ENCODE data around the gene STIMATE. TPM values are rescaled to one million over a fixed set of nuclear protein-coding genes. Genes with fewer than 3 reads are reported as not detected.

STIMATE gene
- total and polyA plus RNA-seq, 3 donors from 2014 or later = 16.7 to 42.9 (median 33.2) TPM

DNA sequence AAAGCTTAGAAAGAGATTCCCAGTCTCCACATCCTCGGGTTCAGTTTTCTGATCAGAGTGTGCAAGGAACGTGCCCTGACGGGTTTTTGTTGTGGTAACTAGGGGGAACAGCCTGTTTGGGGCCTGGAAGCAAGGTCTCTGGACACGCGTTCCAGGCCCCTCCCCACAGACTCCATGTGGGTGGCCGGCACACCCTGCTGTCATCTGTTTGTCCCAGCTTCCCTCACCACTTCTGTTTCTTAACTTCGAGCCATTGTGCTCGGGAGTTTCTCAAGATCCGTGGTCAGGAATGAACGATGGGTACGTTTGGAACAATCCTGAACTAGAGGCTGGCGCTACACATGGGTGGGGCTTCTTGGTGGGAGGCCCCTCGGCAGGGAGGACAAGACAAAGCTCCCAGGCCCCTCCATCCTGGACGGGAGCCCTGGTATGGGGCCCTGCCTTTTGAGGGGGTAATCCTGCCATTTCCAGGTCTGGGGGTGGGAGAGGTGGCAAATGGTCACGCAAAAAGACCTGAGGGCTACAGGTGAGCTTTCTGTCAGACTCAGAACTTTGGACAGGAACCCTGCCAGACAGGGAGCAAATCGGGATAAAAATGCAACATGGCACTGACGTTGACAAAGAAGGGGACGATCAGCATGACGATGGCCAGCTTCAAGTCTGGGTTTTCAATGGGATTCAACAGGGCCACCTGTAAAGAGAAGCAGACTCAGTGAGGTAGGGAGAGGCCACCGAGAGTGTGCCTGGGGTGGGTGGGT, 54.1 kb downstream of the STIMATE start:
- peaks cover 11% of the 10 kb centered on the region for H3K4me1 ChIP-seq
- no peak for DNase-seq

DNA sequence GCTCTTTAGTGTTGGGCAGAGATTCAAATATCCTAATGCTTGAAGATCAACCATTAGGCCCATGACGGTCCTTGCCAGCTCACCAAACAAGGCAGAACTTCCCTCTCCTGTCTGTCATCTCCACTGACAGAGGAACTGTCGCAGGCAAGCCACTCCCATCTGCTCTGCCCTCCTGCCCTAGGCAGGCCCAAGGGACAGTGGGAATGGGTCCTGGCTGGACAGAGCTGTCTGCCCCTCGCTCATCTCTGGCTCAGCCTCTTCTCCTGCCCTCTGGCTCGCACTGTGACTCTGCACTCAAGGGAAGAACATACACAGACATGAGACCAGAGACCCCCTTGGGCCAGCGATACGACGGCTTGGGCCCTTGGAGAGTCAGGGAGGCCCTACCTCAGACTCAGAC, 54.9 kb downstream of the STIMATE start:
- 74 to 91% methylated on average over 6 to 7 of the region's 7 CpGs for WGBS, 2 donors
- TF ChIP-seq, protein P1, sequence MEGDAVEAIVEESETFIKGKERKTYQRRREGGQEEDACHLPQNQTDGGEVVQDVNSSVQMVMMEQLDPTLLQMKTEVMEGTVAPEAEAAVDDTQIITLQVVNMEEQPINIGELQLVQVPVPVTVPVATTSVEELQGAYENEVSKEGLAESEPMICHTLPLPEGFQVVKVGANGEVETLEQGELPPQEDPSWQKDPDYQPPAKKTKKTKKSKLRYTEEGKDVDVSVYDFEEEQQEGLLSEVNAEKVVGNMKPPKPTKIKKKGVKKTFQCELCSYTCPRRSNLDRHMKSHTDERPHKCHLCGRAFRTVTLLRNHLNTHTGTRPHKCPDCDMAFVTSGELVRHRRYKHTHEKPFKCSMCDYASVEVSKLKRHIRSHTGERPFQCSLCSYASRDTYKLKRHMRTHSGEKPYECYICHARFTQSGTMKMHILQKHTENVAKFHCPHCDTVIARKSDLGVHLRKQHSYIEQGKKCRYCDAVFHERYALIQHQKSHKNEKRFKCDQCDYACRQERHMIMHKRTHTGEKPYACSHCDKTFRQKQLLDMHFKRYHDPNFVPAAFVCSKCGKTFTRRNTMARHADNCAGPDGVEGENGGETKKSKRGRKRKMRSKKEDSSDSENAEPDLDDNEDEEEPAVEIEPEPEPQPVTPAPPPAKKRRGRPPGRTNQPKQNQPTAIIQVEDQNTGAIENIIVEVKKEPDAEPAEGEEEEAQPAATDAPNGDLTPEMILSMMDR (IDR thresholded peaks at IDR 0.05) = no peak
- no peak for TF ChIP-seq POLR2A (IDR thresholded peaks at IDR 0.05)
- no peak overlapping the region for H3K4me3 ChIP-seq
- DNase-seq = no peak
- H3K4me1 ChIP-seq = peaks cover 11% of the 10 kb centered on the region
- no peak overlapping the region for H3K27ac ChIP-seq
- no peaks in the 10 kb centered on the region for H3K27me3 ChIP-seq
- intact Hi-C loops (cut with DNase I; ENCODE audit: low total_unique reads) = no loop called here
- no peaks in the 10 kb centered on the region for H3K9me3 ChIP-seq
- H3K36me3 ChIP-seq (ENCODE audit: low read depth, missing control alignments) = no peaks in the 10 kb centered on the region

More for the DNA sequence above, 54.1 kb downstream of the STIMATE start:
- Histone ChIP-seq H3K9me3 (no peaks in the 10 kb centered on the region), H3K27me3 (no peaks in the 10 kb centered on the region), H3K4me3 (no peak overlapping the region), H3K36me3 (ENCODE audit: low read depth, missing control alignments) (no peaks in the 10 kb centered on the region), H3K27ac (peak overlapping the region in 1 of 2 donors; percentile 67)
- intact Hi-C loops (cut with DNase I; ENCODE audit: low total_unique reads) = no loop called here
- TF ChIP-seq, protein P1 (IDR thresholded peaks at IDR 0.05) = no peak
- no peak for TF ChIP-seq POLR2A (IDR thresholded peaks at IDR 0.05)
- WGBS, 2 donors = 68 to 72% methylated on average over 20 of the region's 20 CpGs

DNA sequence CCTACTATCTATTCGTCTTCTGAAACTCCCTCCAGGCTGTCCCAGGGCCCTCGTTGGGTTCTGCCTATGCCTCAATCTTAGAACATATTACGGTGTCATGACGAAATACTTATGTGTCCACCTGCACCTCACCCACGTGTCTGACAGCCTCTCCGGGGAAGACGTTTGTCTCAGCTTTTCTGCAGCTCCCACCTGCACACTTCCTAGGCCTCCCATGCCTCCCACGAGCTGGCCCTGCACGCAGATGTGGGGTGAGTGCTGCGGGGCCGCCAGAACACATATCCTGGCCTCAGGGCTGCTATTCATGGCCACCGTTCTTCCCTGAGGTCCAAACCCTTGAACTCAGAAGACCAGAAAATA, 55.4 kb downstream of the STIMATE start:
- H3K36me3 ChIP-seq (ENCODE audit: low read depth, missing control alignments) = no peaks in the 10 kb centered on the region
- H3K4me3 ChIP-seq = no peak overlapping the region
- no peaks in the 10 kb centered on the region for H3K27me3 ChIP-seq
- intact Hi-C loops (cut with DNase I; ENCODE audit: low total_unique reads) = no loop called here
- WGBS, 2 donors = 69 to 80% methylated on average over 11 to 12 of the region's 12 CpGs
- TF ChIP-seq, protein P1 (IDR thresholded peaks at IDR 0.05) = no peak
- no peak for TF ChIP-seq POLR2A (IDR thresholded peaks at IDR 0.05)
- peaks cover 11% of the 10 kb centered on the region for H3K4me1 ChIP-seq
- H3K9me3 ChIP-seq = no peaks in the 10 kb centered on the region
- no peak overlapping the region for H3K27ac ChIP-seq
- no peak for DNase-seq

DNA sequence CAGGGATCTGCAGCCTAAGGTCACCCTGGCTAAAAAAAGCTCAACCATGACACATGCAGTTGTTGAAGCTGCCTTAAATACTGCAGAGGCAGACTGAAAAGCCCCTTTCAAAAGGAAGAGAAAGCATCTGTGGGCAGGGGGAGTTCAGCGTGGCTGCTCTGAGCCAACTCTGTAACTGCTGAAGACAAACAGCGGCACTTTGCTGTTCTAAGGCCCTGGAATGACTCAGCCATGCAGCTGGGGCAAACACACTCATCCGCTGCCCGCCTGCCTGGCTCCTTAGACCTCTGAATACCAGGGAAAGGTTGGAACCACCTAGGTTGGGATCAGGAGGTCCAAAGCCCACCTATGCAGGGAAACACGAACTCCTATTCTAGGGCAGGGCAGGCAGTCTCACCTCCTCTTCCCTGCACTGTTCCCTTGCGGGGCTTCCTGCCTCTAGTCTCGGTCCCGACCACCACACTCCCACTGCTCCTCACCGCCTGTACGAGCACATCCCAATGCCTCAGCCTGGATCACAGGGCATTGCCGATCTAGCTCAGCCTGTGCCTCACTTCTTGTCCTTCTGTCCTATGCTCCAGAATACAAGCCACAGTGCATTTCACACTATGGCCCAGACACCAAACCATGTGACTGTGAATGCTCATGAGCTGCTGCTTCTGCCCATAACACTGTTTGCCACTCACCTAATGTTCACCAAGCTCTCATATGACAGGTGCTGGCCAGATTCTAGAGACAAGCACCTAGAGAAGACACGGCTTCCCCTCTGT, 56.0 kb downstream of the STIMATE start:
- TF ChIP-seq, protein P1 (IDR thresholded peaks at IDR 0.05) = no peak
- no peak for TF ChIP-seq POLR2A (IDR thresholded peaks at IDR 0.05)
- H3K27me3 ChIP-seq = no peaks in the 10 kb centered on the region
- DNase-seq = no peak
- H3K36me3 ChIP-seq (ENCODE audit: low read depth, missing control alignments) = no peaks in the 10 kb centered on the region
- peaks cover 11% of the 10 kb centered on the region for H3K4me1 ChIP-seq
- no peaks in the 10 kb centered on the region for H3K9me3 ChIP-seq
- WGBS, 2 donors = 97% methylated on average over 11 to 12 of the region's 12 CpGs
- H3K4me3 ChIP-seq = no peak overlapping the region
- intact Hi-C loops (cut with DNase I; ENCODE audit: low total_unique reads) = no loop called here
- no peak overlapping the region for H3K27ac ChIP-seq
